Fibroblast of skin of left quadriceps (primary cell): Measurements from ENCODE around the gene SHLD1.

Source experiments
- DNase-seq, 2 experiments: peaks; one replicate each; pipeline ENCODE4 v3.0.0-alpha.2; 2013; ENCODE audit warnings: low read depth in 2 of 2

SHLD1 gene

GRCh38 chr20:5818346-5818681 lies 68.1 kb downstream of the SHLD1 start:
- no peak for DNase-seq

GRCh38 chr20:5820738-5821137 lies 70.5 kb downstream of the SHLD1 start:
- DNase-seq = no peak

GRCh38 chr20:5821627-5822215 lies 71.5 kb downstream of the SHLD1 start:
- DNase-seq = no peak

- DNase-seq = no peak
Observed at GRCh38 chr20:5822569-5822968, 72.4 kb downstream of the SHLD1 start.

- no peak for DNase-seq
Observed at GRCh38 chr20:5825130-5825719, 75.0 kb downstream of the SHLD1 start.

GRCh38 chr20:5827098-5827853 lies 77.1 kb downstream of the SHLD1 start:
- no peak for DNase-seq

GRCh38 chr20:5827861-5828260 lies 77.7 kb downstream of the SHLD1 start:
- DNase-seq = no peak

- no peak for DNase-seq
Observed at GRCh38 chr20:5829241-5829809, 79.1 kb downstream of the SHLD1 start.

- DNase-seq = no peak
Observed at GRCh38 chr20:5831539-5832237, 81.5 kb downstream of the SHLD1 start.

- DNase-seq = no peak
Observed at GRCh38 chr20:5833309-5833941, 83.2 kb downstream of the SHLD1 start.

- no peak for DNase-seq
Observed at GRCh38 chr20:5834436-5835005, 84.3 kb downstream of the SHLD1 start.

- DNase-seq = no peak
Observed at GRCh38 chr20:5835321-5835821, 85.2 kb downstream of the SHLD1 start.

GRCh38 chr20:5835871-5836270 lies 85.7 kb downstream of the SHLD1 start:
- no peak for DNase-seq

GRCh38 chr20:5836569-5836968 lies 86.4 kb downstream of the SHLD1 start:
- no peak for DNase-seq

- no peak for DNase-seq
Observed at GRCh38 chr20:5840411-5841002, 90.3 kb downstream of the SHLD1 start.

GRCh38 chr20:5841522-5841921 lies 91.3 kb downstream of the SHLD1 start:
- DNase-seq = no peak

- DNase-seq = no peak
Observed at GRCh38 chr20:5842465-5842864, 92.3 kb downstream of the SHLD1 start.

- DNase-seq = no peak
Observed at GRCh38 chr20:5843054-5843592, 92.9 kb downstream of the SHLD1 start.

GRCh38 chr20:5844063-5844681 lies 94.0 kb downstream of the SHLD1 start:
- no peak for DNase-seq
